GM12874 (cell line): ENCODE measurements around the gene BRINP2.

Experiments used
- TF ChIP-seq, protein P1 (sequence below): IDR thresholded peaks from 2 replicates; pipeline ENCODE4 v1.5.1; 2011; ENCODE audit warnings: low read depth, mild to moderate bottlenecking, control low read depth, low read length, moderate library complexity; ENCODE audit not compliant: insufficient read depth

The BRINP2 gene

DNA sequence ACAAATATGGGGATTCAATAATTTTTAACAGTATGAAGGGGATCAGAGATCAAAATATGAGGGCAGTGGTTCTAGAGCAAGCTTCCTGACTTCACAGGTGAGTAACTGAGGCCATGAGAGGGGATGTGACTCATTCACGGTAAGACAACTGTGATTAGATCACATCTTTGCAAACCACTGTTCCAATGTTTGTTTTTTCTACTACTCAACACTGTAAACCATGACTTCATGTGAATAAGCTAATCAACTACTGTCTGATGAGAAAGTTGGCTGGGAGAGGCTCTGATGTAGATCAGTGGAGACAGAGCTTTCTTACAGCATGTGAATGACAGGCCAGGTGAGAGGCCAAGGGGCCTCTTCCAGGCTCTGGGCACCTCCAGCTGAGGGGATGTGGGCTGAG is 84.7 kb downstream of the BRINP2 start:
- TF ChIP-seq, protein P1, sequence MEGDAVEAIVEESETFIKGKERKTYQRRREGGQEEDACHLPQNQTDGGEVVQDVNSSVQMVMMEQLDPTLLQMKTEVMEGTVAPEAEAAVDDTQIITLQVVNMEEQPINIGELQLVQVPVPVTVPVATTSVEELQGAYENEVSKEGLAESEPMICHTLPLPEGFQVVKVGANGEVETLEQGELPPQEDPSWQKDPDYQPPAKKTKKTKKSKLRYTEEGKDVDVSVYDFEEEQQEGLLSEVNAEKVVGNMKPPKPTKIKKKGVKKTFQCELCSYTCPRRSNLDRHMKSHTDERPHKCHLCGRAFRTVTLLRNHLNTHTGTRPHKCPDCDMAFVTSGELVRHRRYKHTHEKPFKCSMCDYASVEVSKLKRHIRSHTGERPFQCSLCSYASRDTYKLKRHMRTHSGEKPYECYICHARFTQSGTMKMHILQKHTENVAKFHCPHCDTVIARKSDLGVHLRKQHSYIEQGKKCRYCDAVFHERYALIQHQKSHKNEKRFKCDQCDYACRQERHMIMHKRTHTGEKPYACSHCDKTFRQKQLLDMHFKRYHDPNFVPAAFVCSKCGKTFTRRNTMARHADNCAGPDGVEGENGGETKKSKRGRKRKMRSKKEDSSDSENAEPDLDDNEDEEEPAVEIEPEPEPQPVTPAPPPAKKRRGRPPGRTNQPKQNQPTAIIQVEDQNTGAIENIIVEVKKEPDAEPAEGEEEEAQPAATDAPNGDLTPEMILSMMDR: no peak

DNA sequence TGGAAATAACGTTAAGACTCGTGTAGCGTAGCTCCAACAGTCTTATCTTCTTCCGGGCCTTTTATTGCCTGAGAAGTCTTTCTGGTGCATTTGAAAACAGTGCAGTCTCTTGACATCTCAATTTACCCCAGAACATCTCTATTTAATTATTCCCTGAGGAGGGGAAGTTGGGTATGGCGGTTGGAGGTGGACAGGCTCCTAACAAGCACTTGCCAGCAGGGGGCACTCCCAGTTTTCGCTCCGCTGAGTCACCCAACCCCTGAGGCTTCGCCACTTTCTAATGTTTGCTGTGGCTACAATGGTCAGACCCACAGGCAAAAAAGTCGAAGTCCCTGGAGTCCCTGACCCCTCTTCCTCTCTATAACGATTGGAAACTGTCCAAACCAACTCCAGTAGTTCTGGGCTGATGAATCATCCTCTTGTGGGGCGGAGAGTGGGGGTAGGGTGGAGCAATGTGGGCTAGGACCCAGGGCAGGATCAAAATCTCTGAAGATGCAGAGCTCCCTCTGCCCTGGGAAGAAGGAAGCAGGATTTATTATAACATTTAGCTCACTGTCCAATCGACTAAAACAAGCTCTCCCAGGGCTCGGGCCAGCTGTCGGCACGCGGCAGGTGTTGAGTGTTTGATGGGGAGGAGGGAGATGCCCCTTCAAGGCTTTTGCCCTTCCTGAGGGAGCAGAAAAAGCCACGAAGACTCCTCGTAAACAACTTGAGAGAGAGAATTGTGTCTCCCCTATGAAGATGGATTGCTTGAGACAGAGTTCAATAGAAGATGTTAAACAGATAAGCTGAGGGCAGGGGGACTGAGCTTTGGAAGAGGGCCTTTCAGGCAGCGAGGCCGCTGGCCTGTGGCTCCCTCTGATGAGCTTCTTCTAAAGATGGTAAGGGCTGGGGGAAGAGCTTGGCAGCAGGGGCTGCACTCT is 85.7 kb downstream of the BRINP2 start:
- TF ChIP-seq, protein P1: peak; percentile 57

DNA sequence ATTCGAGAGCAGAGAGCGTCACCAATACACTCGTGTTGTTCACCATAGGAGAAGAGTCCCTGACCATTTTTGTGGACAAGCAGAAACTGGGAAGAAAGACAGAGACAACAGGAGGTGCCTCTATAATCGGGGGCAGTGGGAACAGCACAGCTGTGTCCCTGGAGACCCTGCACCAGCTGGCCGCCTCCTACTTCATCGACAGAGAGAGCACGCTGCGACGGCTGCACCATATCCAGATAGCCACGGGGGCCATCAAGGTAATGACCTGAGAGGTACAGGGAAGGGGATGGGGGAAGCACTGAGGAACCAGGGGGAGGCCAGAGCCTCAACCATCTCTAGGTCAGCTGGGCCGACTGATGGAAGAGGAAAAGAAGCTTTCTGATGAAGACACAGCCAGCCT is 86.4 kb downstream of the BRINP2 start:
- TF ChIP-seq, protein P1: no peak

DNA sequence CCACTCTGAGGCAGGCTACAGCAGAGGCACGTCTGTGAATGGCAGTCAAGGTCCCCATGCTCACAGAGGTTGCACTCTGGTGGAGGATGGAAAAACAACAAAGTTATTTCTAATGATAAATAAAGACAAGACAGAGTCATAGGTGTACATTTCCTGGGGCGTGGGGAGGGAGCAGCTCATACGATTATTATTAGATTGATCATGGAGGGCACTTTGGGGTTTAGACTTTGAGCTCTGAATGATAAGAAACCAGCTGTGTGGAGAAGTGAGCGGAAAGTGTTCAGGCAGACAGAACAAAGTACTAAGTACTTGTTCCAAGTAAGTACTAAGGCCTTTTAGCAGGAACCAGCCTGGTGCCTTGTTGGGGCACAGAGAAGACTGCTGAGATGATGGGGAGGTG is 86.8 kb downstream of the BRINP2 start:
- TF ChIP-seq, protein P1: no peak

DNA sequence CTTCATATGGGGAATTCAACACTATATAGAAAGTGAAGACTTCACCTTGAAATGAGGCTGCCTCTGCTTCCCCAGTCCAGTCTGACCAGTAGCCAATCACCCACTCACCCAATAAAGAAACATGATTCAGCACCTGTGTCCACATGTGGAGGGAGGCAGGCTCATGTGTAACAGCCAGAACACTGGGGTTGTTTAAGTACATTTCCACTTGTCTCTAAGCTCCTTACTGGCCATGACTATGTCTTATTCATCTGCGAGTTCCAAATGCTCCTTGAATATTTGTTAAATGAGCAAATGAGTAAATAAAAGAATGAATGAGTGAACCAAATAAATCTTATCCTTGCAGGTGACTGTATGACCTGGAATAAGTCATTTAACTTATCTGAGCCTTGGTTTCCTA is 100.1 kb downstream of the BRINP2 start:
- TF ChIP-seq, protein P1: no peak

DNA sequence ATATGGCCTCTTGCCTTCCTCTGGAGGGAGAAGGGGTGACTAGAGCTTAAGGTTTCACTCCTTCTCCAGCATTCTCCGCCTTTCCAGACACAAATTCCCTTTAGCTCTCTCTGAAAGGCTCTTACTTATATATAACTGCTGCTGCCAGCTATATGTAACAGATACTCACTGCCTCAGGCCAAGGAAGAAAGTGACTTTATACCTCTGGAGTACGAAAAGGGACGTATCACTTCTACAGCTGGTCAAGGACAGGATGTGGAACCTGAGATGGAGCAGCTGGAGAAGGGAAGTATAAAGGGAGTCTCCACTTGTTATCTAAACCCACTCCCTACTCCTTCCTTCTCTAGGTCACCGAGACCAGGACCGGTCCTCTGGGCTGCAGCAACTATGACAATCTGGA is 102.4 kb downstream of the BRINP2 start:
- TF ChIP-seq, protein P1: no peak

DNA sequence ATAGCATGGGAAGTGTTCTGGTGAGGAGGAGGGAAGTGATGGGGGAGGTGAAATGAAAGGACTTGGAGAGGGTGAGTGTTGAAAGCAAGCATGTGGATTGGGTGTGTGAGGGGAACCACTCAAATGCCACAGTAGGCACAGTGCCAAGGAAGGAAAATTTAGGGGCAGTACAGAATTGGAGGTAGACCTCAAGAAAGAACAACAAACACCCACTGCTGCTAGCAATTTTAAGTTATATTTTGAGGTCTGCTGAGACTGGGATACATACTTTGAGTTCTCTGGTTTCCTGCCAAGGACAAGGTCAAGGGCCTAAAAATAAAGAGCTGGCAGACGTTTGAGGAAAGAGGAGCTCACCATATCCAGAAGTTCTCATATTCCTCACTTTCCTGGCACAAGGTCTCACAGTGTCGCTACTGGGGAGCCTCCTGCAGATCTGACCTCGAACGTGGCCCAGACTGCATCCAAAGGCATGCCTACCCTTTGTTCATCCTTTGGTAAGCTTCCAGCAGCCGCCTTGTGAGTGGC is 104.0 kb downstream of the BRINP2 start:
- TF ChIP-seq, protein P1: no peak
